Measurements from ENCODE around the gene FLAD1. TPM values are rescaled to one million over a fixed set of nuclear protein-coding genes. Genes with fewer than 3 reads are reported as not detected.
A peak's percentile ranks its signal among the peaks of the same experiment; 100 is the strongest.

FLAD1 gene
- total and polyA plus RNA-seq, 2 experiments from 2014 or later, result 74.5 to 75.0 TPM

DNA sequence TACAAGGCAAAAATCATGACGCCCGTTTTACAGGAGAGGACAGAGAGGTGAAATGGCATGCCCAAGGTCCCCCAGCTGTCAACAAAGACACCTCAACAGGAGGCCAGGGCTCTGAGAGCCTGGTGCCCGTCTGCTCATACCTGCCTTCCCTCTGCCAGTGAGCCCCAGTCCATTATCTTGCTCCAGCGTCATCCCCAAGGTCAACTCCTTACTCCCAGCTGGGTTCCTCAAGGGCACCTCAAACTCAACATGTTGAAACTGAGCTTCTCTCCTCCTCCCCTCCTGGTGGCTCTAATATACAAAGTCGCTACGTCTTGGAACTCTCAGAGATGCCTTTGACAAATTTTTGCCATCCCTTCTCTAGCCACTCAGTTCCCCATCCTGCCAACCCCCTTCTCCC lies 30.5 kb upstream of the FLAD1 start:
- Histone ChIP-seq H4K20me1 (replicated peaks; ENCODE audit: insufficient read depth) (peaks cover 9% of the 10 kb centered on the region; the same call in 1 of the 2 replicates), H3K27ac (ENCODE audit: low read depth) (no peak overlapping the region), H3K4me1 (ENCODE audit: insufficient read depth) (peaks cover 25% of the 10 kb centered on the region), H2AFZ (no peak overlapping the region), H3K27me3 (ENCODE audit: insufficient read depth) (no peaks in the 10 kb centered on the region), H3F3A (replicated peaks; ENCODE audit: low read depth) (peaks cover 10% of the 10 kb centered on the region), H3K4me3 (no peak overlapping the region), H3K36me3 (ENCODE audit: insufficient read depth) (no peaks in the 10 kb centered on the region), H3K4me2 (no peak overlapping the region), H3K9me2 (ENCODE audit: insufficient read depth) (no peaks in the 10 kb centered on the region), H3K79me2 (replicated peaks; ENCODE audit: insufficient read depth) (no peaks in the 10 kb centered on the region)
- Mint-ChIP-seq H3K27ac (no peak overlapping the region), H3K36me3 (ENCODE audit: low read depth) (peaks cover under 1% of the 10 kb centered on the region; the same call in 2 of the 3 replicates), H3K4me1 (peaks cover 49% of the 10 kb centered on the region), H3K27me3 (ENCODE audit: insufficient read depth, low read depth, poor library complexity) (peaks cover 31% of the 10 kb centered on the region), H3K9me3 (no peaks in the 10 kb centered on the region), H3K4me3 (no peak overlapping the region; the same call in 2 of the 3 replicates)
- TF ChIP-seq JUNB (IDR thresholded peaks at IDR 0.05; ENCODE audit: unreplicated experiment) (no peak), NANOG (IDR thresholded peaks at IDR 0.05; ENCODE audit: borderline replicate concordance) (no peak), CREB1 (CRISPR knock-in tag; IDR thresholded peaks at IDR 0.05; ENCODE audit: low read depth) (no peak), STAT1 (IDR thresholded peaks at IDR 0.05; ENCODE audit: unreplicated experiment) (no peak), ZNF462 (CRISPR knock-in tag; IDR thresholded peaks at IDR 0.05) (no peak)
- DNase-seq (ENCODE audit: low spot score) (no peak), ATAC-seq (no peak)

DNA sequence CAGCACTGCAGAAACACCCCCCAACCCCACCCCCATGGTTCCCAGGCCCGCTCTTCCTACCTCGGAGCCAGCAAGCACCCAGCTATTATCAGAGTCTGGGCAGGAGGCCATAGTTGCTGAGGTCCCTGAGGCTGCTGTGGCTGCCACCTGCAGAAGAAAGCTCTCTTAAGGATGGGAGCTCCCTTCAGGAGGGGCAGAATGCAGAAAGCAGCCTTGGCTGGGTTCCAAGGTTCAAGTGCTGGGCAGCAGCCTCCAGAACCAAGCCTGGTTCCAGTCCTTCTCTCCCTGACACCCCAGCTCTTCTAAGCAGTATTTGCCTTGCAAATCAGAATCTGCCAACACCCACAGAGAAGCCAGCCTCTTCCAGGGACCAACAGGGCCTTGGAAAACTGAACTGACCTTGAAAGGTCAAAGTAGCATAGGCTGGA lies 29.5 kb upstream of the FLAD1 start:
- H3K27me3 ChIP-seq (ENCODE audit: insufficient read depth), result no peaks in the 10 kb centered on the region
- no peak overlapping the region for H3K4me3 Mint-ChIP-seq
- ATAC-seq (no peak), DNase-seq (ENCODE audit: low spot score) (no peak)
- peaks cover 14% of the 10 kb centered on the region for H3F3A ChIP-seq (replicated peaks; ENCODE audit: low read depth)
- H4K20me1 ChIP-seq (replicated peaks; ENCODE audit: insufficient read depth), result peaks cover 9% of the 10 kb centered on the region; the same call in 1 of the 2 replicates
- no peak overlapping the region for H3K4me3 ChIP-seq
- no peak overlapping the region for H2AFZ ChIP-seq
- peaks cover 33% of the 10 kb centered on the region for H3K27me3 Mint-ChIP-seq (ENCODE audit: insufficient read depth, low read depth, poor library complexity)
- peaks cover 30% of the 10 kb centered on the region for H3K4me1 ChIP-seq (ENCODE audit: insufficient read depth)
- H3K4me1 Mint-ChIP-seq, result peaks cover 55% of the 10 kb centered on the region
- no peaks in the 10 kb centered on the region for H3K9me3 Mint-ChIP-seq
- no peaks in the 10 kb centered on the region for H3K36me3 ChIP-seq (ENCODE audit: insufficient read depth)
- H3K9me2 ChIP-seq (ENCODE audit: insufficient read depth), result no peaks in the 10 kb centered on the region
- no peak overlapping the region for H3K4me2 ChIP-seq
- H3K79me2 ChIP-seq (replicated peaks; ENCODE audit: insufficient read depth), result no peaks in the 10 kb centered on the region
- H3K27ac ChIP-seq (ENCODE audit: low read depth), result no peak overlapping the region
- H3K36me3 Mint-ChIP-seq (ENCODE audit: low read depth), result peaks cover 7% of the 10 kb centered on the region; the same call in 2 of the 3 replicates
- peak overlapping the region; percentile 85; the same call in 1 of the 2 replicates for H3K27ac Mint-ChIP-seq
- TF ChIP-seq ZNF331 (CRISPR knock-in tag; IDR thresholded peaks at IDR 0.05; ENCODE audit: low read depth) (no peak), JUNB (IDR thresholded peaks at IDR 0.05; ENCODE audit: unreplicated experiment) (no peak)
- TF ChIP-seq, protein P1, sequence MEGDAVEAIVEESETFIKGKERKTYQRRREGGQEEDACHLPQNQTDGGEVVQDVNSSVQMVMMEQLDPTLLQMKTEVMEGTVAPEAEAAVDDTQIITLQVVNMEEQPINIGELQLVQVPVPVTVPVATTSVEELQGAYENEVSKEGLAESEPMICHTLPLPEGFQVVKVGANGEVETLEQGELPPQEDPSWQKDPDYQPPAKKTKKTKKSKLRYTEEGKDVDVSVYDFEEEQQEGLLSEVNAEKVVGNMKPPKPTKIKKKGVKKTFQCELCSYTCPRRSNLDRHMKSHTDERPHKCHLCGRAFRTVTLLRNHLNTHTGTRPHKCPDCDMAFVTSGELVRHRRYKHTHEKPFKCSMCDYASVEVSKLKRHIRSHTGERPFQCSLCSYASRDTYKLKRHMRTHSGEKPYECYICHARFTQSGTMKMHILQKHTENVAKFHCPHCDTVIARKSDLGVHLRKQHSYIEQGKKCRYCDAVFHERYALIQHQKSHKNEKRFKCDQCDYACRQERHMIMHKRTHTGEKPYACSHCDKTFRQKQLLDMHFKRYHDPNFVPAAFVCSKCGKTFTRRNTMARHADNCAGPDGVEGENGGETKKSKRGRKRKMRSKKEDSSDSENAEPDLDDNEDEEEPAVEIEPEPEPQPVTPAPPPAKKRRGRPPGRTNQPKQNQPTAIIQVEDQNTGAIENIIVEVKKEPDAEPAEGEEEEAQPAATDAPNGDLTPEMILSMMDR (conservative IDR thresholded peaks at IDR 0.05; ENCODE audit: low read depth in 2 of 2), result no peak
- TF ChIP-seq, protein P2, sequence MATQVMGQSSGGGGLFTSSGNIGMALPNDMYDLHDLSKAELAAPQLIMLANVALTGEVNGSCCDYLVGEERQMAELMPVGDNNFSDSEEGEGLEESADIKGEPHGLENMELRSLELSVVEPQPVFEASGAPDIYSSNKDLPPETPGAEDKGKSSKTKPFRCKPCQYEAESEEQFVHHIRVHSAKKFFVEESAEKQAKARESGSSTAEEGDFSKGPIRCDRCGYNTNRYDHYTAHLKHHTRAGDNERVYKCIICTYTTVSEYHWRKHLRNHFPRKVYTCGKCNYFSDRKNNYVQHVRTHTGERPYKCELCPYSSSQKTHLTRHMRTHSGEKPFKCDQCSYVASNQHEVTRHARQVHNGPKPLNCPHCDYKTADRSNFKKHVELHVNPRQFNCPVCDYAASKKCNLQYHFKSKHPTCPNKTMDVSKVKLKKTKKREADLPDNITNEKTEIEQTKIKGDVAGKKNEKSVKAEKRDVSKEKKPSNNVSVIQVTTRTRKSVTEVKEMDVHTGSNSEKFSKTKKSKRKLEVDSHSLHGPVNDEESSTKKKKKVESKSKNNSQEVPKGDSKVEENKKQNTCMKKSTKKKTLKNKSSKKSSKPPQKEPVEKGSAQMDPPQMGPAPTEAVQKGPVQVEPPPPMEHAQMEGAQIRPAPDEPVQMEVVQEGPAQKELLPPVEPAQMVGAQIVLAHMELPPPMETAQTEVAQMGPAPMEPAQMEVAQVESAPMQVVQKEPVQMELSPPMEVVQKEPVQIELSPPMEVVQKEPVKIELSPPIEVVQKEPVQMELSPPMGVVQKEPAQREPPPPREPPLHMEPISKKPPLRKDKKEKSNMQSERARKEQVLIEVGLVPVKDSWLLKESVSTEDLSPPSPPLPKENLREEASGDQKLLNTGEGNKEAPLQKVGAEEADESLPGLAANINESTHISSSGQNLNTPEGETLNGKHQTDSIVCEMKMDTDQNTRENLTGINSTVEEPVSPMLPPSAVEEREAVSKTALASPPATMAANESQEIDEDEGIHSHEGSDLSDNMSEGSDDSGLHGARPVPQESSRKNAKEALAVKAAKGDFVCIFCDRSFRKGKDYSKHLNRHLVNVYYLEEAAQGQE (IDR thresholded peaks at IDR 0.05; ENCODE audit: unreplicated experiment), result no peak

Measured in GM23338 (cell line).